Esophagus muscularis mucosa (tissue), 4 donors: ENCODE data around the gene GIMAP2. TPM values are rescaled to one million over a fixed set of nuclear protein-coding genes. Genes with fewer than 3 reads are reported as not detected.

Experiments
- DNase-seq: peaks from one replicate; pipeline ENCODE4 v3.0.0-alpha.2; 2017; ENCODE audit errors: extremely low spot score
- H3K27ac ChIP-seq, 4 donors: fragments of 200-600 bp; sonication (generic); replicated peaks in 1 of 4; 1 replicate in 3 of 4; 2 replicates in 1 of 4; pipeline ENCODE4 v1.5.1; 2016 to 2019; ENCODE audit warnings: mild to moderate bottlenecking in 1 of 4
- H3K27me3 ChIP-seq, 4 donors: fragments of 200-600 bp; sonication (generic); one replicate each; pipeline versions ENCODE4 v1.5.1 to v1.6.0; 2016 to 2019
- H3K36me3 ChIP-seq, 4 donors: fragments of 200-600 bp; sonication (generic); one replicate each; pipeline ENCODE4 v1.5.1; 2016 to 2019
- H3K4me1 ChIP-seq, 4 donors: fragments of 200-600 bp; sonication (generic); one replicate each; pipeline ENCODE4 v1.5.1; 2016 to 2019
- H3K4me3 ChIP-seq, 4 donors: fragments of 200-600 bp; sonication (generic); 1 replicate in 2 of 4; 2 replicates in 2 of 4; pipeline ENCODE4 v1.5.1; 2016 to 2019; ENCODE audit warnings: mild to moderate bottlenecking in 4 of 4, moderate library complexity in 1 of 4
- H3K9me3 ChIP-seq, 4 donors: fragments of 200-600 bp; sonication (generic); 1 replicate in 3 of 4; 2 replicates in 1 of 4; pipeline ENCODE4 v1.5.1; 2016 to 2019
- EP300 ChIP-seq: sonication (generic); formaldehyde crosslinking; IDR thresholded peaks from one replicate; pipeline ENCODE4 v1.6.1; 2017; ENCODE audit warnings: antibody characterized with exemption
- POLR2A ChIP-seq: fragments of 450-650 bp; IDR thresholded peaks from one replicate; pipeline ENCODE4 v1.6.1; 2017; ENCODE audit warnings: antibody characterized with exemption, moderate library complexity, mild to moderate bottlenecking, low read depth
- POLR2AphosphoS5 ChIP-seq, 2 donors: sonication (generic); formaldehyde crosslinking; IDR thresholded peaks; one replicate each; pipeline ENCODE4 v1.6.1; 2017; ENCODE audit warnings: antibody characterized with exemption in 2 of 2
- WGBS: methylation state at CpG from one replicate; pipeline ENCODE4 v1.1.5; 2018; 5-methylcytosine and 5-hydroxymethylcytosine counted together
- intact Hi-C: fragments of 100-400 bp; cut with DNase I; formaldehyde crosslinking; loops from one replicate; pipeline ENCODE4 v1.15.1; 2023
- total RNA-seq, 4 donors: library from RNA; depleted of rRNA; stranded (reverse); fragments of >200 nt; gene quantifications; one replicate each; pipeline versions ENCODE4 v1.1.0 to v1.2.1, GENCODE V29; 2016
- TF ChIP-seq, protein P1 (sequence below), 3 experiments: fragments of 200-600 bp in 2 of 3; fragments of 450-650 bp in 1 of 3; sonication (generic) in 2 of 3; IDR thresholded peaks; one replicate each; pipeline ENCODE4 v1.5.1; 2017 to 2019; ENCODE audit warnings: antibody characterized with exemption in 3 of 3, mild to moderate bottlenecking in 2 of 3, moderate library complexity in 1 of 3

The GIMAP2 gene
- total RNA-seq, 4 donors from 2014 or later: 5.4 to 9.7 (median 6.5) TPM

DNA sequence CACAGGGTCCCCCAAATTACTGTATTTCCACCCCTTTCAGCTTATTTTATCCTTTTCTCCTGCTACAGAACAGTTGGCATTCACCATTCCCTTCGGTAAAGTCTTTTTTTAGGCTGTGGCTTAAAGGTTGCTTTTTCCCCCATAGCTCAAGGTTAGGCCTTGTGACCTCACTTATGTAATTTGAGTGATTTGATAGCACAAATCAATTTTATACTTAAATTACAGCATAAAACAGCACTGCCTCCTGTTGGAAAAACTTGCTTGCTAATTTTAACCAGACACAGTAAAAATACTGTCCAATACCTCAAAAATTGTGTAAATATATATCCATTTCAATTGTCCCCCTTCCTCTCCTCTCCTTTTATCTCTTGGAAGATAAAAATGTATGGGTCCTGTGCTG, 38.0 kb downstream of the GIMAP2 start:
- no peak overlapping the region for H3K27ac ChIP-seq
- peaks cover 0 to 12% (median 0%) of the 10 kb centered on the region in 4 donors for H3K4me1 ChIP-seq
- peaks cover 0 to 20% (median 5%) of the 10 kb centered on the region in 4 donors for H3K36me3 ChIP-seq
- intact Hi-C loops: no loop called here
- peaks cover 0 to 12% (median 0%) of the 10 kb centered on the region in 4 donors for H3K27me3 ChIP-seq
- DNase-seq: no peak
- TF ChIP-seq EP300 (no peak), POLR2A (no peak), POLR2AphosphoS5 (IDR thresholded peaks at IDR 0.05) (no peak)
- TF ChIP-seq, protein P1, sequence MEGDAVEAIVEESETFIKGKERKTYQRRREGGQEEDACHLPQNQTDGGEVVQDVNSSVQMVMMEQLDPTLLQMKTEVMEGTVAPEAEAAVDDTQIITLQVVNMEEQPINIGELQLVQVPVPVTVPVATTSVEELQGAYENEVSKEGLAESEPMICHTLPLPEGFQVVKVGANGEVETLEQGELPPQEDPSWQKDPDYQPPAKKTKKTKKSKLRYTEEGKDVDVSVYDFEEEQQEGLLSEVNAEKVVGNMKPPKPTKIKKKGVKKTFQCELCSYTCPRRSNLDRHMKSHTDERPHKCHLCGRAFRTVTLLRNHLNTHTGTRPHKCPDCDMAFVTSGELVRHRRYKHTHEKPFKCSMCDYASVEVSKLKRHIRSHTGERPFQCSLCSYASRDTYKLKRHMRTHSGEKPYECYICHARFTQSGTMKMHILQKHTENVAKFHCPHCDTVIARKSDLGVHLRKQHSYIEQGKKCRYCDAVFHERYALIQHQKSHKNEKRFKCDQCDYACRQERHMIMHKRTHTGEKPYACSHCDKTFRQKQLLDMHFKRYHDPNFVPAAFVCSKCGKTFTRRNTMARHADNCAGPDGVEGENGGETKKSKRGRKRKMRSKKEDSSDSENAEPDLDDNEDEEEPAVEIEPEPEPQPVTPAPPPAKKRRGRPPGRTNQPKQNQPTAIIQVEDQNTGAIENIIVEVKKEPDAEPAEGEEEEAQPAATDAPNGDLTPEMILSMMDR (IDR thresholded peaks at IDR 0.05): no peak
- H3K4me3 ChIP-seq: no peak overlapping the region
- 59% methylated on average over 1 of the region's 1 CpG for WGBS
- H3K9me3 ChIP-seq: peaks cover 0 to 19% (median 2%) of the 10 kb centered on the region in 4 donors

GRCh38 chr7:150727381-150727780, 41.9 kb downstream of the GIMAP2 start:
- DNase-seq: no peak
- Histone ChIP-seq H3K4me3 (no peak overlapping the region), H3K9me3 (peaks cover 0 to 19% (median 2%) of the 10 kb centered on the region in 4 donors), H3K27me3 (peaks cover 0 to 2% (median 0%) of the 10 kb centered on the region in 4 donors), H3K4me1 (peaks cover 0 to 4% (median 0%) of the 10 kb centered on the region in 4 donors), H3K36me3 (no peaks in the 10 kb centered on the region), H3K27ac (no peak overlapping the region)
- 67% methylated on average over 3 of the region's 3 CpGs for WGBS
- TF ChIP-seq, protein P1 (IDR thresholded peaks at IDR 0.05): no peak
- TF ChIP-seq EP300 (no peak), POLR2A (no peak), POLR2AphosphoS5 (IDR thresholded peaks at IDR 0.05) (no peak)
- intact Hi-C loops: no loop called here

- Histone ChIP-seq H3K4me1 (no peaks in the 10 kb centered on the region), H3K4me3 (no peak overlapping the region), H3K27me3 (no peaks in the 10 kb centered on the region), H3K27ac (no peak overlapping the region), H3K36me3 (no peaks in the 10 kb centered on the region), H3K9me3 (peaks cover 0 to 19% (median 2%) of the 10 kb centered on the region in 4 donors)
- intact Hi-C loops: no loop called here
- TF ChIP-seq POLR2AphosphoS5 (IDR thresholded peaks at IDR 0.05): no peak
- TF ChIP-seq POLR2A: no peak
- TF ChIP-seq, protein P1 (IDR thresholded peaks at IDR 0.05): no peak
- no peak for TF ChIP-seq EP300
- no peak for DNase-seq
Measured at GRCh38 chr7:150728011-150728410, 42.5 kb downstream of the GIMAP2 start.

- intact Hi-C loops: no loop called here
- TF ChIP-seq POLR2AphosphoS5 (IDR thresholded peaks at IDR 0.05) (no peak), EP300 (no peak), POLR2A (no peak)
- TF ChIP-seq, protein P1 (IDR thresholded peaks at IDR 0.05): no peak
- H3K4me1 ChIP-seq: no peaks in the 10 kb centered on the region
- no peaks in the 10 kb centered on the region for H3K36me3 ChIP-seq
- no peak overlapping the region for H3K4me3 ChIP-seq
- no peak for DNase-seq
- H3K27me3 ChIP-seq: no peaks in the 10 kb centered on the region
- peaks cover 0 to 19% (median 2%) of the 10 kb centered on the region in 4 donors for H3K9me3 ChIP-seq
- no peak overlapping the region for H3K27ac ChIP-seq
Measured at GRCh38 chr7:150728609-150729008, 43.1 kb downstream of the GIMAP2 start.

DNA sequence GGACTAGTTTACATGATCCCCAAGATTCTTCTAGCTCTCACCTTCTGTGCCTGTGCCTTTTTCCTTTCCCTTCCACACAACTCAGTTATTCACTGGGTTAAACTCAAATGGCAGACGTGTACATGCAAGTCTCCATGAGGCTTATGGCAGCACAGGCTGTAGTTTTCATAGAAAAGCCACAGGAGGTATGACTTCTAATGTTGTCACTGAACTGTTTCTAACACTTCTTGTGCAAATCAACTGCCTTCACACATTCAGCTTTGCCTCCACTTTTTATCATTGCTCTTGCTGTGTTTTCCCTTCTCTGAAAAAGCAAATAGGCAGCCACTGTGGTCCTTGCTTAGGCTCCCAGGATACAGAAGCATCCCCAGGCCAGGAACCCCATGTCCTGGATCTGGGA, 46.4 kb downstream of the GIMAP2 start:
- H3K4me1 ChIP-seq: peaks cover 0 to 2% (median 0%) of the 10 kb centered on the region in 4 donors
- peak; percentile 86 for DNase-seq
- H3K4me3 ChIP-seq: no peak overlapping the region
- intact Hi-C loops: no loop called here
- TF ChIP-seq POLR2AphosphoS5 (IDR thresholded peaks at IDR 0.05) (no peak), POLR2A (no peak), EP300 (no peak)
- TF ChIP-seq, protein P1 (IDR thresholded peaks at IDR 0.05): no peak
- no peaks in the 10 kb centered on the region for H3K36me3 ChIP-seq
- 50% methylated on average over 1 of the region's 1 CpG for WGBS
- peaks cover 0 to 12% (median 0%) of the 10 kb centered on the region in 4 donors for H3K9me3 ChIP-seq
- no peak overlapping the region for H3K27ac ChIP-seq
- H3K27me3 ChIP-seq: no peaks in the 10 kb centered on the region
